OCI-LY3 (cell line): ENCODE measurements around the gene NAA20.

Source experiments
- H2AFZ ChIP-seq: fragments of 200-600, 300-600 bp; shearing (Covaris generic); 2 replicates; pipeline ENCODE4 v1.6.0; 2014; ENCODE audit warnings: antibody characterized with exemption, low read depth, low read length
- H3K27ac ChIP-seq: fragments of 200-600, 300-600 bp; sonication (generic); 2 replicates; pipeline ENCODE4 v1.5.1; 2014; ENCODE audit warnings: mild to moderate bottlenecking, low read length, moderate library complexity, mixed read lengths
- H3K27me3 ChIP-seq: fragments of 200-600, 300-600 bp; sonication (generic); 2 replicates; pipeline ENCODE4 v1.6.1; 2014; ENCODE audit warnings: low read depth, low read length, mixed read lengths
- H3K36me3 ChIP-seq: fragments of 200-600, 300-600 bp; sonication (generic); replicated peaks from 2 replicates; pipeline ENCODE3; 2014; ENCODE audit warnings: low read depth, low read length, mixed read lengths
- H3K4me1 ChIP-seq: fragments of 300-600, 200-600 bp; sonication (generic); 2 replicates; pipeline ENCODE4 v1.6.1; 2014; ENCODE audit warnings: low read length, mixed read lengths
- H3K4me2 ChIP-seq: fragments of 200-600, 300-600 bp; sonication (generic); 2 replicates; pipeline ENCODE4 v1.6.1; 2014; ENCODE audit warnings: low read length, mixed read lengths
- H3K4me3 ChIP-seq: fragments of 300-600, 200-600 bp; sonication (generic); 2 replicates; pipeline ENCODE4 v1.5.1; 2014; ENCODE audit warnings: antibody characterized with exemption, mild to moderate bottlenecking, low read length, moderate library complexity
- H3K79me2 ChIP-seq: fragments of 300-600, 200-600 bp; shearing (Covaris generic); 2 replicates; pipeline ENCODE4 v1.6.1; 2014; ENCODE audit warnings: mild to moderate bottlenecking, low read length, mixed read lengths
- H3K9ac ChIP-seq: fragments of 300-600, 200-600 bp; shearing (Covaris generic); 2 replicates; pipeline ENCODE4 v1.6.0; 2014; ENCODE audit warnings: mild to moderate bottlenecking, low read length, moderate library complexity
- H3K9me3 ChIP-seq: fragments of 200-600, 300-600 bp; shearing (Covaris generic); 2 replicates; pipeline ENCODE4 v1.6.1; 2014; ENCODE audit warnings: low read length, mixed read lengths; ENCODE audit not compliant: insufficient read depth
- H4K20me1 ChIP-seq: fragments of 200-600, 300-600 bp; sonication (generic); 2 replicates; pipeline ENCODE4 v1.6.1; 2016; ENCODE audit warnings: low read length, mixed read lengths; ENCODE audit not compliant: insufficient read depth
- EZH2phosphoT487 ChIP-seq: fragments of 200-600 bp; shearing (Covaris generic); IDR thresholded peaks from 2 replicates; pipeline ENCODE4 v1.6.1; 2018; ENCODE audit warnings: antibody characterized with exemption, mixed run types, low read depth
- TF ChIP-seq, protein P1 (sequence below): fragments of 200-600, 300-600 bp; sonication (generic); IDR thresholded peaks from 2 replicates; pipeline ENCODE4 v1.5.1; 2014; ENCODE audit warnings: antibody characterized with exemption, low read length, low read depth

The NAA20 gene

DNA sequence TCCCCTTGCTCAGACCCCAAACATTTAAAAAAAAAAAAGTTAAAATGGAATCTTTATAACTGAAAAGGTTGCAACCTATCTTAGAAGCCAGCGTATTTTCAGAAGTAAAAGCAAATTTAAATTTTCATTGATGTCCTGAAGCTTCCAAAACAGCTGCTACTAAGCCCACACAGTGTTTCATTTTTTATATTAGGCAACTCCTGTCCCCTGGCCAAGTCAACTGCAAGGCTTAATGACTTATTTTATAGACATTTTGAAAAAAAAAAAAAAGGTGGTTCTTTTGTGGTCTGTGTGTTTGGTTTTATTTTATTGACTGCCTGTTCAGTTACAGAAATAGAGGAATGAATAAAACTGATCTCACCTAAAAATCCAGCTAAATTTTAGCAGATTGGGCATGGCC, 48.2 kb downstream of the NAA20 start:
- no peaks in the 10 kb centered on the region for H3K4me1 ChIP-seq
- no peak overlapping the region for H2AFZ ChIP-seq
- H3K4me3 ChIP-seq: no peak overlapping the region
- H3K9me3 ChIP-seq: no peaks in the 10 kb centered on the region
- H3K4me2 ChIP-seq: no peak overlapping the region
- H3K79me2 ChIP-seq: no peaks in the 10 kb centered on the region
- H3K9ac ChIP-seq: no peak overlapping the region
- TF ChIP-seq, protein P1, sequence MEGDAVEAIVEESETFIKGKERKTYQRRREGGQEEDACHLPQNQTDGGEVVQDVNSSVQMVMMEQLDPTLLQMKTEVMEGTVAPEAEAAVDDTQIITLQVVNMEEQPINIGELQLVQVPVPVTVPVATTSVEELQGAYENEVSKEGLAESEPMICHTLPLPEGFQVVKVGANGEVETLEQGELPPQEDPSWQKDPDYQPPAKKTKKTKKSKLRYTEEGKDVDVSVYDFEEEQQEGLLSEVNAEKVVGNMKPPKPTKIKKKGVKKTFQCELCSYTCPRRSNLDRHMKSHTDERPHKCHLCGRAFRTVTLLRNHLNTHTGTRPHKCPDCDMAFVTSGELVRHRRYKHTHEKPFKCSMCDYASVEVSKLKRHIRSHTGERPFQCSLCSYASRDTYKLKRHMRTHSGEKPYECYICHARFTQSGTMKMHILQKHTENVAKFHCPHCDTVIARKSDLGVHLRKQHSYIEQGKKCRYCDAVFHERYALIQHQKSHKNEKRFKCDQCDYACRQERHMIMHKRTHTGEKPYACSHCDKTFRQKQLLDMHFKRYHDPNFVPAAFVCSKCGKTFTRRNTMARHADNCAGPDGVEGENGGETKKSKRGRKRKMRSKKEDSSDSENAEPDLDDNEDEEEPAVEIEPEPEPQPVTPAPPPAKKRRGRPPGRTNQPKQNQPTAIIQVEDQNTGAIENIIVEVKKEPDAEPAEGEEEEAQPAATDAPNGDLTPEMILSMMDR: no peak
- no peak for TF ChIP-seq EZH2phosphoT487
- peaks cover 22% of the 10 kb centered on the region for H3K27me3 ChIP-seq
- H3K27ac ChIP-seq: no peak overlapping the region
- H3K36me3 ChIP-seq: no peaks in the 10 kb centered on the region
- H4K20me1 ChIP-seq: no peaks in the 10 kb centered on the region

DNA sequence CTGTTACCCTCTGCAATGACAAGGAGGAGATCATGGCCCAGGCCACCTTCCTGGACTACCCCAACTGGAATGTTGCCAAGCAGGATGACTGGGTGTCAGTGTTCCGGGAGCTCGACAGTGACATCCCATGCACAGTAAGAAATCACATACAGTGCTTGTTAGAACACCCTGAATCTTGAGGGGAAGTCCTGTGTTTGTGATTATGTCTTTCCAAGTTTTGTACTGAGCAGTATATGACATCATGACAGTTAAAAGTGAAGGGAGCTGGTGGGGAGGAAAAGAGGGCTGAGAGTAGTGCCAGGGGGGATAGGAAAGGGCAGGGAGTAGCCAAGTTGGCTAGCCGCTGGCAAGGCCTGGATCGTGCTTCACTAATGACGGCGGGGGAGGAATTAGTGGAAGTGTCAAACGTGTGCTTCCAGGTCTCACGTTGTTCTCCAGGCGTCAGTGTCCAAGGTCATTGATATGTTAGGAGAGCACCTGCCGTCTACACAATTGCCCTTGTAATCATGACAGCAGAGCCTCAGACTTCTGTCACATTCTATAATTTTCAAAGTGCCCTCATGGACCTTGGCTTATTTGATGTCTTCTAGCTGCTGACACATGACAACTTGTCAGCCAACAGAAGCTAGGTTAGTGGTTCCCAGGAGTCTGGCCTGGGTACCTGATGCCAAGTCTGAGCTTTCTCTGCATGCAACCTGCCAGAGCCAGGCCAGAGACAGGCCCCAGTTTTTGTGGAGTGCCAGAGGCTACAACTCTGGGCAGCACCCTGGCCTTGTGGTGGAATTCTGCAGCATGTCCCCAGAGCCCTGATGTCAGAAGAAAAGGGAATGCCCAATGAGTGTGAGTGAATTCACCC, 53.9 kb downstream of the NAA20 start:
- Histone ChIP-seq H3K27me3 (peaks cover 29% of the 10 kb centered on the region), H4K20me1 (no peaks in the 10 kb centered on the region), H3K36me3 (no peaks in the 10 kb centered on the region), H3K79me2 (no peaks in the 10 kb centered on the region), H3K9ac (no peak overlapping the region), H3K27ac (no peak overlapping the region), H3K9me3 (no peaks in the 10 kb centered on the region), H3K4me3 (no peak overlapping the region), H3K4me2 (no peak overlapping the region), H3K4me1 (no peaks in the 10 kb centered on the region), H2AFZ (no peak overlapping the region)
- TF ChIP-seq EZH2phosphoT487: no peak
- TF ChIP-seq, protein P1: no peak

DNA sequence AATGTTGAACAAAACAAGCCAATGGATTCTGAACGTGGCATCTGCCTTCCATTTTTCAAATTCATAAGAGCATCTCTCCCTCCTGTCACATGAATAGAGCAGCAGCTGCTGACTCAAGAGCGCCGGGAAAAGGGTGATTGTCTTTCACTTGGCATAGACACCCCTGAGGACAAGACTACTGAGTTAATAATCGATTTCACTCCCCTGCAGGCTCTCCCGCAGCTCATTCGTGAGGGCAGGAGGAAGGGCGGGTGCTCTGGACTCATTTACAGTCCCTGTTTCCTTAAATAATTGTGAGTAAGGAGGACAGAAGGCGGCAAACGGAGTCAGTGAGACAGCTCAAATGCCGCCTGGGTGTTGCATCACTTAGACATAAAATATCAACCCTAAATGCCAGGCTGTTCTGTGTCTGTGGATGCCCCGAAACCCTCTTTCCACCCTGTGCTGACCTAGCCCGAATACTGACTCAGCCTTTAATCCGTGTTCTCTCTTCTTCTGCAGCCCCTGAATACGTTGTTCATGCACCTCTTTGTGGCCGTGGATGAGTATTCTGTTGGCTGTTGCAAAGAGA, 56.7 kb downstream of the NAA20 start:
- Histone ChIP-seq H3K4me2 (no peak overlapping the region), H3K9ac (no peak overlapping the region), H3K27me3 (peaks cover 47% of the 10 kb centered on the region), H3K4me1 (no peaks in the 10 kb centered on the region), H2AFZ (no peak overlapping the region), H3K9me3 (no peaks in the 10 kb centered on the region), H3K36me3 (no peaks in the 10 kb centered on the region), H3K27ac (no peak overlapping the region), H3K4me3 (no peak overlapping the region), H4K20me1 (no peaks in the 10 kb centered on the region), H3K79me2 (no peaks in the 10 kb centered on the region)
- TF ChIP-seq, protein P1: no peak
- no peak for TF ChIP-seq EZH2phosphoT487

DNA sequence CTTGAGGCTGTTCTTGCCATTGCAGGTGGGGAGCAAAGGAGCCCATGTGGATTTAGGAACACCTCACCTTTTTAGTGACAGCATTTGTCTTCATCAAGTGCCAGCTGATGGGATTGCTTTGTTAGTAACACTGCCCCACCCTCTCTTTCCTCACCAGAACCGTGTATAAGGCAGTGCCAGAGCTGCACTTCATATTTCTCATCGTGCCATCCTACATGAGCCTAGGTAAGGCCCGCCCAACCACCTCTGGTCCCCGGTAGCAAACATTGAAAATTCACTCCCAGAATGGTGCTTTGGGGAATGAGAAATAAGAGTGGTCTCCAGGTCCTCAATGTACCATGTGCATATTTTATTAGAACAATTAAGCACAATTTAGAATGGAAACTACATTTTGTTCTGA, 57.9 kb downstream of the NAA20 start:
- Histone ChIP-seq H3K4me2 (no peak overlapping the region), H3K4me1 (no peaks in the 10 kb centered on the region), H4K20me1 (no peaks in the 10 kb centered on the region), H3K9me3 (no peaks in the 10 kb centered on the region), H3K9ac (no peak overlapping the region), H3K36me3 (no peaks in the 10 kb centered on the region), H3K79me2 (no peaks in the 10 kb centered on the region), H2AFZ (no peak overlapping the region), H3K27me3 (peaks cover 51% of the 10 kb centered on the region), H3K27ac (no peak overlapping the region), H3K4me3 (no peak overlapping the region)
- TF ChIP-seq EZH2phosphoT487: no peak
- TF ChIP-seq, protein P1: no peak
